ENCODE data around the gene TAF6L. TPM values are rescaled to one million over a fixed set of nuclear protein-coding genes. Genes with fewer than 3 reads are reported as not detected.
"Not testable (repeated sequence)": the region's sequence is repeated elsewhere in the genome, so short reads cannot be mapped to it uniquely, and the experiment has no call there.

TAF6L gene
- total RNA-seq, 1 donor from 2014 or later = 8.0 TPM

DNA sequence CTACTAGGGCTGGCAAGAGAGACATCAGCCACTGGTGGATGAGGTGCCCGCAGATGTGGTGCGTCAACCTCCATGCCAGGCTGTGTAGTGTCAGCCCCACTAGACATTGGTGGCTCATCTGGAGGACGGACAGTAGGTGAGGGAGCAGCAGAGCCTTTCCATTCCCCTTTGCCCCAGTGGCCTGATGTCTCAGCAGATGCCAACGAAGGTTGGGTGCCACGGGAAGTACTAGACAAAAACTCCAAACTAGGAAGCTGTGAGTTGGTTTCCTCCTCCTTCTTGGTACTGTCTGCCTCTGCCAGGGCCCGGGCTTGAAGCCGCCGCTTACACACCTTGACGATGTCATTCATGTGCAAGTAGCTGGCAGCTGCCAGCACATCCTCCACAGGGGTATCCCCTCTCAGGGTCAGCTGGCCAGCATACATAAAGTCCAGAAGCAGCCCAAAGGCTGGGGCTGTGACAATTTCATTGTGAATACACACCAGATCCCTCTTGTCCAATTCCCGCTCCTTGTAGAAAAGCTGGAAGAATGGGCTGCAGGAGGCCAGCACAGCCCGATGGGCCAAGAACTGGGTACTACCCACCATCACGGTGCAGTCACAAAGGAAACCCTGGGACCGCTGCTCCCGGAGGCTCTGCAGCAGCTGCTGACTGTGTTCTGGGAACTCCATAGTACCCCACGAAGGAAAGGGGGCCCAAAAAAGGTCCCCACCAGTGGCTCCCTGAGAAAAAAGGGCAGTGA lies 18.0 kb upstream of the TAF6L start:
- peaks cover 14% of the 10 kb centered on the region for H3K36me3 ChIP-seq
- DNase-seq = no peak

GRCh38 chr11:62753736-62754603 lies 17.2 kb upstream of the TAF6L start, which contains the start of gene ZBTB3:
ZBTB3 (minus strand) TSS chr11:62754160; CDS start chr11:62753664, 496 bp downstream.
- Histone ChIP-seq H3K27me3 (ENCODE audit: low read depth) (no peaks in the 10 kb centered on the region), H3K27ac (replicated peaks) (peak within 1 kb of the TSS; percentile 98), H3K9me3 (replicated peaks) (no peaks in the 10 kb centered on the region), H3K4me3 (peak within 1 kb of the TSS; percentile 76), H3K4me1 (peaks cover 41% of the 10 kb centered on the region), H3K36me3 (peaks cover 14% of the 10 kb centered on the region)
- DNase-seq = peak; percentile 95
- intact Hi-C loops (cut with micrococcal nuclease) = no loop called here
- TF ChIP-seq, protein P1, sequence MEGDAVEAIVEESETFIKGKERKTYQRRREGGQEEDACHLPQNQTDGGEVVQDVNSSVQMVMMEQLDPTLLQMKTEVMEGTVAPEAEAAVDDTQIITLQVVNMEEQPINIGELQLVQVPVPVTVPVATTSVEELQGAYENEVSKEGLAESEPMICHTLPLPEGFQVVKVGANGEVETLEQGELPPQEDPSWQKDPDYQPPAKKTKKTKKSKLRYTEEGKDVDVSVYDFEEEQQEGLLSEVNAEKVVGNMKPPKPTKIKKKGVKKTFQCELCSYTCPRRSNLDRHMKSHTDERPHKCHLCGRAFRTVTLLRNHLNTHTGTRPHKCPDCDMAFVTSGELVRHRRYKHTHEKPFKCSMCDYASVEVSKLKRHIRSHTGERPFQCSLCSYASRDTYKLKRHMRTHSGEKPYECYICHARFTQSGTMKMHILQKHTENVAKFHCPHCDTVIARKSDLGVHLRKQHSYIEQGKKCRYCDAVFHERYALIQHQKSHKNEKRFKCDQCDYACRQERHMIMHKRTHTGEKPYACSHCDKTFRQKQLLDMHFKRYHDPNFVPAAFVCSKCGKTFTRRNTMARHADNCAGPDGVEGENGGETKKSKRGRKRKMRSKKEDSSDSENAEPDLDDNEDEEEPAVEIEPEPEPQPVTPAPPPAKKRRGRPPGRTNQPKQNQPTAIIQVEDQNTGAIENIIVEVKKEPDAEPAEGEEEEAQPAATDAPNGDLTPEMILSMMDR (IDR thresholded peaks at IDR 0.05; ENCODE audit: borderline replicate concordance) = no peak

More for the DNA sequence above, 18.0 kb upstream of the TAF6L start:
- H3K4me1 ChIP-seq = peaks cover 41% of the 10 kb centered on the region
- H3K27me3 ChIP-seq (ENCODE audit: low read depth) = no peaks in the 10 kb centered on the region
- peak overlapping the region; percentile 98 for H3K27ac ChIP-seq (replicated peaks)
- H3K4me3 ChIP-seq = peak overlapping the region; percentile 76
- H3K9me3 ChIP-seq (replicated peaks) = no peaks in the 10 kb centered on the region
- intact Hi-C loops (cut with micrococcal nuclease) = no loop called here
- TF ChIP-seq, protein P1 (IDR thresholded peaks at IDR 0.05; ENCODE audit: borderline replicate concordance) = no peak

GRCh38 chr11:62755086-62755615 lies 16.0 kb upstream of the TAF6L start:
- Histone ChIP-seq H3K9me3 (replicated peaks) (no peaks in the 10 kb centered on the region), H3K27ac (replicated peaks) (no peak overlapping the region), H3K27me3 (ENCODE audit: low read depth) (no peaks in the 10 kb centered on the region), H3K36me3 (peaks cover 14% of the 10 kb centered on the region), H3K4me3 (no peak overlapping the region), H3K4me1 (peaks cover 39% of the 10 kb centered on the region)
- TF ChIP-seq, protein P1 (IDR thresholded peaks at IDR 0.05; ENCODE audit: borderline replicate concordance) = no peak
- intact Hi-C loops (cut with micrococcal nuclease) = no loop called here
- no peak for DNase-seq

GRCh38 chr11:62757846-62758788 lies 13.1 kb upstream of the TAF6L start:
- Histone ChIP-seq H3K27me3 (ENCODE audit: low read depth) (no peaks in the 10 kb centered on the region), H3K36me3 (peaks cover under 1% of the 10 kb centered on the region), H3K27ac (replicated peaks) (no peak overlapping the region), H3K4me3 (no peak overlapping the region), H3K9me3 (replicated peaks) (no peaks in the 10 kb centered on the region), H3K4me1 (peaks cover 28% of the 10 kb centered on the region)
- intact Hi-C loops (cut with micrococcal nuclease) = no loop called here
- DNase-seq = no peak
- TF ChIP-seq, protein P1 (IDR thresholded peaks at IDR 0.05; ENCODE audit: borderline replicate concordance) = no peak

DNA sequence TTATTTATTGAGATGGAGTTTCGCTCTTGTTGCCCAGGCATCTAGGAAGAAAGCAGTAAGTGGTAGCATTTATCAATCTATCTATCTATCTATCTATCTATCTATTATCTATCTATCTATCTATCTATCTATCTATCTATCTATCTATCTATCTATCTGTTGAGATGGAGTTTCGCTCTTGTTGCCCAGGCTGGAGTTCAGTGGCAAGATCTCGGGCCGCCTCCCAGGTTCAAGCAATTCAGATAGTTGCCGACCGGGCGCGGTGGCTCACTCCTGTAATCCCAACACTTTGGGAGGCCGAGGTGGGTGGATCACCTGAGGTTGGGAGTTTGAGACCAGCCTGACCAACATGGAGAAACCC lies 10.3 kb upstream of the TAF6L start:
- peaks cover 11% of the 10 kb centered on the region for H3K36me3 ChIP-seq
- intact Hi-C loops (cut with micrococcal nuclease); DNase-seq; H3K9me3 ChIP-seq (replicated peaks); H3K27me3 ChIP-seq (ENCODE audit: low read depth): not testable (repeated sequence)
- peaks cover 26% of the 10 kb centered on the region for H3K4me1 ChIP-seq
- peak overlapping the region; percentile 86 for H3K27ac ChIP-seq (replicated peaks)
- H3K4me3 ChIP-seq = peak overlapping the region; percentile 93

All from left ventricle myocardium inferior (tissue), 1 donor.